Left lung (tissue), 10 donors: ENCODE measurements around the gene KCTD5. TPM values are rescaled to one million over a fixed set of nuclear protein-coding genes. Genes with fewer than 3 reads are reported as not detected.

Experiments
- ATAC-seq: fragments of 200-7000 bp; cut with Tn5 transposase; one replicate; pipeline ENCODE4 v1.9.1; 2020; ENCODE audit warnings: moderate library complexity
- DNase-seq, 4 donors: peaks; one replicate each; pipeline ENCODE4 v3.0.0-alpha.2; 2013 to 2020
- H3K27ac ChIP-seq, 2 donors: fragments of 200-600 bp; sonication (generic) in 1 of 2; one replicate each; pipeline versions ENCODE4 v1.5.0 to v1.8.0; 2020 to 2021
- H3K27me3 ChIP-seq, 2 donors: fragments of 200-600 bp; sonication (generic) in 1 of 2; one replicate each; pipeline versions ENCODE4 v1.5.0 to v1.8.0; 2020 to 2021
- H3K36me3 ChIP-seq, 2 donors: fragments of 200-600 bp; sonication (generic) in 1 of 2; one replicate each; pipeline versions ENCODE4 v1.5.0 to v1.8.0; 2020 to 2021
- H3K4me1 ChIP-seq, 2 donors: fragments of 200-600 bp; one replicate each; pipeline ENCODE4 v1.8.0; 2021
- H3K4me3 ChIP-seq, 2 donors: fragments of 200-600 bp; sonication (generic) in 1 of 2; one replicate each; pipeline versions ENCODE4 v1.5.0 to v1.8.0; 2020 to 2021; ENCODE audit warnings: mild to moderate bottlenecking in 1 of 2
- H3K9me3 ChIP-seq, 2 donors: fragments of 200-600 bp; sonication (generic) in 1 of 2; one replicate each; pipeline versions ENCODE4 v1.5.0 to v1.8.0; 2020 to 2021
- CTCF ChIP-seq, 2 donors: fragments of 200-600 bp; sonication (generic) in 1 of 2; IDR thresholded peaks; one replicate each; pipeline versions ENCODE4 v1.5.0 to v1.8.0; 2021; ENCODE audit warnings: antibody characterized with exemption in 2 of 2
- intact Hi-C, 2 donors: fragments of 100-400 bp; cut with DNase I; formaldehyde crosslinking; loops; one replicate each; pipeline versions ENCODE4 v1.11.2 to v1.14.2; 2022
- polyA plus RNA-seq, 6 donors: library from polyadenylated mRNA; unstranded; fragments of 120-200 nt; gene quantifications; one replicate each; pipeline ENCODE4 v1.2.1, GENCODE V29; 2013; ENCODE audit not compliant: insufficient read length in 6 of 6
- total RNA-seq, 2 donors: library from RNA; stranded (reverse); fragmentation: NEBNext Ultra II Directional; extraction: Animal tissue kit (Norgen Biotek cat#: 25700); gene quantifications; one replicate each; pipeline ENCODE4 v1.2.1, GENCODE V29; 2021
- donor health status: DM: no; HTN: yes; CAD: no.
- donor health status: DM: no; HTN: no; CAD: no.

KCTD5 gene
- total and polyA plus RNA-seq, 8 donors = 18.4 to 28.3 (median 21.4) TPM

GRCh38 chr16:2707368-2708289, 25.3 kb downstream of the KCTD5 start:
- H3K27ac ChIP-seq = no peak overlapping the region
- TF ChIP-seq CTCF (IDR thresholded peaks at IDR 0.05) = no peak
- H3K9me3 ChIP-seq = no peaks in the 10 kb centered on the region
- H3K36me3 ChIP-seq = peaks cover 0 to 77% of the 10 kb centered on the region in 2 donors
- no peaks in the 10 kb centered on the region for H3K4me1 ChIP-seq
- no peak overlapping the region for H3K4me3 ChIP-seq
- H3K27me3 ChIP-seq = no peaks in the 10 kb centered on the region
- ATAC-seq (no peak), DNase-seq (peak in 1 of 4 donors; percentile 63)
- intact Hi-C loops = no loop called here

GRCh38 chr16:2708290-2708639, 25.9 kb downstream of the KCTD5 start:
- H3K36me3 ChIP-seq = peaks cover 0 to 70% of the 10 kb centered on the region in 2 donors
- DNase-seq (peak in 1 of 4 donors; percentile 44), ATAC-seq (no peak)
- H3K27ac ChIP-seq = no peak overlapping the region
- H3K4me1 ChIP-seq = no peaks in the 10 kb centered on the region
- no peak for TF ChIP-seq CTCF (IDR thresholded peaks at IDR 0.05)
- no peaks in the 10 kb centered on the region for H3K27me3 ChIP-seq
- intact Hi-C loops = no loop called here
- H3K4me3 ChIP-seq = no peak overlapping the region
- H3K9me3 ChIP-seq = no peaks in the 10 kb centered on the region

GRCh38 chr16:2708955-2709587, 26.7 kb downstream of the KCTD5 start:
- H3K4me1 ChIP-seq = no peaks in the 10 kb centered on the region
- peak in 1 of 4 donors; percentile 58 for DNase-seq
- peaks cover 0 to 62% of the 10 kb centered on the region in 2 donors for H3K36me3 ChIP-seq
- H3K4me3 ChIP-seq = no peak overlapping the region
- intact Hi-C loops = no loop called here
- ATAC-seq = no peak
- TF ChIP-seq CTCF (IDR thresholded peaks at IDR 0.05) = no peak
- H3K9me3 ChIP-seq = no peaks in the 10 kb centered on the region
- peaks cover 0 to 2% of the 10 kb centered on the region in 2 donors for H3K27me3 ChIP-seq
- no peak overlapping the region for H3K27ac ChIP-seq

DNA sequence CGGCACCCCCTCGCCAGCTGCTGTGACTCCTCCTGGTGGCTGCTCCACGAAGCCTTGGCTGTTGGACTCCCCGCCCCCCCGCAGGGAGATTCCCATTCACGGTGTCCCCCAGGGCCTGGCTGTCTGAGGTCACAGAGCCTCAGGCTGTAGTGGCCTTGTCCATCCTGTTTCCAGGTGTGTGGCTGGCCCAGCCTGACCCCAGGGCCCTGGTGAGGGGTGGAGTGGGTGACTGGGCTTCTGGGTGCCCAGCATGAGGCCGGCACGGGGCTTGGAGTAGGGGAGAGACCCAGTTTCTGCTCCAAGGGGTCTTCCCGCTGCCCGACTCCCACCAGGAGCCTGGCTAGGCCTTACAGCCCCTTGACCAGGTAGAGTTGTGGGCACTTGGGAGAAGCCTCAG, 27.3 kb downstream of the KCTD5 start:
- no peaks in the 10 kb centered on the region for H3K9me3 ChIP-seq
- peaks cover 0 to 57% of the 10 kb centered on the region in 2 donors for H3K36me3 ChIP-seq
- intact Hi-C loops = no loop called here
- TF ChIP-seq CTCF (IDR thresholded peaks at IDR 0.05) = no peak
- DNase-seq = peak in 1 of 4 donors; percentile 40
- ATAC-seq = no peak
- H3K4me1 ChIP-seq = no peaks in the 10 kb centered on the region
- no peak overlapping the region for H3K27ac ChIP-seq
- H3K4me3 ChIP-seq = no peak overlapping the region
- H3K27me3 ChIP-seq = peaks cover 0 to 7% of the 10 kb centered on the region in 2 donors

DNA sequence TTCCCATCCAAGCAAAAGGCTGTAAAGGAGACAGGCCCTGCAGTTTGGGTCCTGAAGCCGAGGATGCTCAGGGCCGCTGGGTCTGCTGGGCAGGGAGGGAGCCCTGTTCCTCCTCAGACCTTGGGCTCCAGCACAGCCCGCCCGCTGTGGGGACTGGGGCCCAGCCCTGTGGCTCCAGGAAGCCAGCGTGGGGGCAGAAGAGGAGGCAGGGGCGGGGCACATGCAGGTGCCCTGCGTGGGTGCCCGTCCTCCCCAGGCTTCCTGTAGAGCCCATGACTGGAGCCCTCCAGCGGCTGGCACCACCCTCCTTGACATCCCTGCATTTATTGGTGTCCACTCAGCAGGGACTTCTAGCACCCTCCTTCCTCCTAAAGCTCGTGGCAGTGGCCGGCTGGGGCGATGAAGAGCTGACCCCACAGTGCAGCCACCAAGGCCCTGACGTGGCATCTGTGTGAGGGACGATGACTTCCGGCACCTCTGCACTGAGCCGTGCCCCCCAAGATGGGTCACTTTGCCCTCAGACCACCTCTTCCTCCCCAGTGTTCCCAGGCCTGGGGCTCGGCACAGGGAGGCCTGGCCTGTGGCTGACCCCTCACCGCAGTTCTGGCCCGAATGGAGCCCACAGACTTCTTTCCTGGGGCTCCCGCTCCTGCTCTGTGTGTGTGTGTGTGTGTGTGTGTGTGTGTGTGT, 27.8 kb downstream of the KCTD5 start:
- Histone ChIP-seq H3K36me3 (peaks cover 0 to 51% of the 10 kb centered on the region in 2 donors), H3K9me3 (no peaks in the 10 kb centered on the region), H3K4me1 (no peaks in the 10 kb centered on the region), H3K4me3 (no peak overlapping the region), H3K27me3 (peaks cover 0 to 9% of the 10 kb centered on the region in 2 donors), H3K27ac (no peak overlapping the region)
- intact Hi-C loops = no loop called here
- DNase-seq (peak in 1 of 4 donors; percentile 72), ATAC-seq (no peak)
- TF ChIP-seq CTCF (IDR thresholded peaks at IDR 0.05) = no peak
